ACC112 (cell line): Measurements from ENCODE around the gene MED10.

Experiments
- H2AFZ ChIP-seq: fragments of 200-600 bp; sonication (generic); one replicate; pipeline ENCODE4 v1.6.0; 2017; ENCODE audit warnings: antibody characterized with exemption, low read length; ENCODE audit not compliant: unreplicated experiment
- H3K27ac ChIP-seq: fragments of 200-600 bp; sonication (generic); 2 replicates; pipeline ENCODE4 v1.5.1; 2014; ENCODE audit warnings: low read depth, mild to moderate bottlenecking, antibody characterized with exemption, low read length, moderate library complexity
- H3K27me3 ChIP-seq: fragments of 200-600 bp; sonication (generic); 2 replicates; pipeline ENCODE4 v1.6.1; 2014; ENCODE audit warnings: mild to moderate bottlenecking, antibody characterized with exemption, low read length, moderate library complexity, mixed read lengths; ENCODE audit not compliant: insufficient read depth
- H3K36me3 ChIP-seq: fragments of 200-600 bp; sonication (generic); 2 replicates; pipeline ENCODE4 v1.6.1; 2016; ENCODE audit warnings: mild to moderate bottlenecking, antibody characterized with exemption, low read length, moderate library complexity, mixed read lengths; ENCODE audit not compliant: insufficient read depth
- H3K4me1 ChIP-seq: fragments of 200-600 bp; sonication (generic); one replicate; pipeline ENCODE4 v1.6.1; 2016; ENCODE audit warnings: low read length, mixed read lengths; ENCODE audit not compliant: insufficient read depth, unreplicated experiment, control insufficient read depth
- H3K4me3 ChIP-seq: fragments of 200-600 bp; sonication (generic); 2 replicates; pipeline ENCODE4 v1.5.1; 2014; ENCODE audit warnings: mild to moderate bottlenecking, low read depth, low read length
- H3K79me2 ChIP-seq: fragments of 200-600 bp; sonication (generic); one replicate; pipeline ENCODE4 v1.6.0; 2016; ENCODE audit warnings: low read length; ENCODE audit not compliant: control insufficient read depth, unreplicated experiment, insufficient read depth

The MED10 gene

GRCh38 chr5:6398570-6399230 lies 20.4 kb upstream of the MED10 start:
- H3K4me1 ChIP-seq: no peaks in the 10 kb centered on the region
- no peak overlapping the region for H3K27ac ChIP-seq
- peaks cover 63% of the 10 kb centered on the region for H3K27me3 ChIP-seq
- H3K36me3 ChIP-seq: no peaks in the 10 kb centered on the region
- no peak overlapping the region for H3K4me3 ChIP-seq
- no peak overlapping the region for H2AFZ ChIP-seq
- no peaks in the 10 kb centered on the region for H3K79me2 ChIP-seq

GRCh38 chr5:6397536-6398269 lies 19.4 kb upstream of the MED10 start:
- H3K36me3 ChIP-seq: no peaks in the 10 kb centered on the region
- no peak overlapping the region for H3K4me3 ChIP-seq
- H3K27me3 ChIP-seq: peaks cover 63% of the 10 kb centered on the region
- H3K4me1 ChIP-seq: no peaks in the 10 kb centered on the region
- H2AFZ ChIP-seq: no peak overlapping the region
- no peaks in the 10 kb centered on the region for H3K79me2 ChIP-seq
- H3K27ac ChIP-seq: no peak overlapping the region

GRCh38 chr5:6396836-6397535 lies 18.6 kb upstream of the MED10 start:
- Histone ChIP-seq H3K36me3 (no peaks in the 10 kb centered on the region), H3K4me3 (no peak overlapping the region), H3K4me1 (no peaks in the 10 kb centered on the region), H3K27ac (no peak overlapping the region), H3K79me2 (no peaks in the 10 kb centered on the region), H2AFZ (no peak overlapping the region), H3K27me3 (peaks cover 63% of the 10 kb centered on the region)

GRCh38 chr5:6396043-6396442 lies 17.7 kb upstream of the MED10 start:
- H2AFZ ChIP-seq: no peak overlapping the region
- no peaks in the 10 kb centered on the region for H3K36me3 ChIP-seq
- H3K27ac ChIP-seq: no peak overlapping the region
- no peaks in the 10 kb centered on the region for H3K4me1 ChIP-seq
- no peaks in the 10 kb centered on the region for H3K79me2 ChIP-seq
- H3K4me3 ChIP-seq: no peak overlapping the region
- H3K27me3 ChIP-seq: peaks cover 61% of the 10 kb centered on the region

- no peak overlapping the region for H3K4me3 ChIP-seq
Measured at GRCh38 chr5:6395621-6396020, 17.3 kb upstream of the MED10 start.

GRCh38 chr5:6395102-6395445 lies 16.7 kb upstream of the MED10 start:
- no peak overlapping the region for H3K4me3 ChIP-seq
- H3K27ac ChIP-seq: no peak overlapping the region
- H3K36me3 ChIP-seq: no peaks in the 10 kb centered on the region
- no peaks in the 10 kb centered on the region for H3K4me1 ChIP-seq
- H3K79me2 ChIP-seq: no peaks in the 10 kb centered on the region
- H3K27me3 ChIP-seq: peaks cover 60% of the 10 kb centered on the region
- H2AFZ ChIP-seq: no peak overlapping the region

More at GRCh38 chr5:6395621-6396020, 17.3 kb upstream of the MED10 start:
- peaks cover 57% of the 10 kb centered on the region for H3K27me3 ChIP-seq
- no peaks in the 10 kb centered on the region for H3K79me2 ChIP-seq
- H3K4me1 ChIP-seq: no peaks in the 10 kb centered on the region
- no peaks in the 10 kb centered on the region for H3K36me3 ChIP-seq
- H2AFZ ChIP-seq: no peak overlapping the region
- no peak overlapping the region for H3K27ac ChIP-seq

GRCh38 chr5:6394429-6395101 lies 16.2 kb upstream of the MED10 start:
- H2AFZ ChIP-seq: no peak overlapping the region

GRCh38 chr5:6393596-6394194 lies 15.3 kb upstream of the MED10 start:
- Histone ChIP-seq H3K79me2 (no peaks in the 10 kb centered on the region), H2AFZ (no peak overlapping the region), H3K27me3 (peaks cover 65% of the 10 kb centered on the region), H3K27ac (no peak overlapping the region), H3K4me1 (no peaks in the 10 kb centered on the region), H3K4me3 (no peak overlapping the region), H3K36me3 (no peaks in the 10 kb centered on the region)

More at GRCh38 chr5:6394429-6395101, 16.2 kb upstream of the MED10 start:
- Histone ChIP-seq H3K27me3 (peaks cover 65% of the 10 kb centered on the region), H3K4me1 (no peaks in the 10 kb centered on the region), H3K27ac (no peak overlapping the region), H3K4me3 (no peak overlapping the region), H3K36me3 (no peaks in the 10 kb centered on the region), H3K79me2 (no peaks in the 10 kb centered on the region)

GRCh38 chr5:6392561-6392960 lies 14.2 kb upstream of the MED10 start:
- H3K36me3 ChIP-seq: no peaks in the 10 kb centered on the region
- H2AFZ ChIP-seq: no peak overlapping the region
- peaks cover 66% of the 10 kb centered on the region for H3K27me3 ChIP-seq
- no peaks in the 10 kb centered on the region for H3K4me1 ChIP-seq
- no peak overlapping the region for H3K27ac ChIP-seq
- H3K4me3 ChIP-seq: no peak overlapping the region
- no peaks in the 10 kb centered on the region for H3K79me2 ChIP-seq

- Histone ChIP-seq H3K27ac (no peak overlapping the region), H3K36me3 (no peaks in the 10 kb centered on the region), H2AFZ (no peak overlapping the region), H3K4me1 (no peaks in the 10 kb centered on the region), H3K79me2 (no peaks in the 10 kb centered on the region), H3K4me3 (no peak overlapping the region), H3K27me3 (peaks cover 79% of the 10 kb centered on the region)
Measured at GRCh38 chr5:6391151-6391550, 12.8 kb upstream of the MED10 start.
